ENCODE data around the gene EPS8L2.

The EPS8L2 gene

GRCh38 chr11:690738-691633 is 15.0 kb upstream of the EPS8L2 start:
- FAIRE-seq: no peak

GRCh38 chr11:691710-692590 is 14.1 kb upstream of the EPS8L2 start:
- no peak for FAIRE-seq

GRCh38 chr11:692824-693414 is 13.1 kb upstream of the EPS8L2 start:
- FAIRE-seq: no peak

- no peak for FAIRE-seq
Measured at GRCh38 chr11:693415-693831, 12.6 kb upstream of the EPS8L2 start.

- no peak for FAIRE-seq
Measured at GRCh38 chr11:693887-694562, 12.0 kb upstream of the EPS8L2 start.

GRCh38 chr11:694563-695287 is 11.3 kb upstream of the EPS8L2 start, which contains the start of gene DEAF1:
DEAF1 (minus strand) TSS chr11:695222; CDS start chr11:695047, 175 bp downstream.
- FAIRE-seq: no peak

- peak; percentile 53 for FAIRE-seq
Measured at GRCh38 chr11:695288-695537, 10.8 kb upstream of the EPS8L2 start.

- FAIRE-seq: peak; percentile 78
Measured at GRCh38 chr11:695538-696248, 10.3 kb upstream of the EPS8L2 start, which contains the start of gene TMEM80. TMEM80 (plus strand) TSS chr11:695816; CDS start chr11:695828, 12 bp downstream.

GRCh38 chr11:696955-697491 is 9.0 kb upstream of the EPS8L2 start:
- FAIRE-seq: peak; percentile 45

- FAIRE-seq: no peak
Measured at GRCh38 chr11:697811-698311, 8.2 kb upstream of the EPS8L2 start.

- FAIRE-seq: no peak
Measured at GRCh38 chr11:698493-699115, 7.4 kb upstream of the EPS8L2 start.

- no peak for FAIRE-seq
Measured at GRCh38 chr11:699116-699508, 6.9 kb upstream of the EPS8L2 start.

GRCh38 chr11:699753-700152 is 6.3 kb upstream of the EPS8L2 start:
- FAIRE-seq: no peak

GRCh38 chr11:701741-702461 is 4.1 kb upstream of the EPS8L2 start:
- no peak for FAIRE-seq

- no peak for FAIRE-seq
Measured at GRCh38 chr11:702462-703461, 3.3 kb upstream of the EPS8L2 start.

- FAIRE-seq: no peak
Measured at GRCh38 chr11:703506-703905, 2.5 kb upstream of the EPS8L2 start.

- no peak for FAIRE-seq
Measured at GRCh38 chr11:704228-704674, 1.8 kb upstream of the EPS8L2 start.

Data from islet of Langerhans (tissue), 1 donor.